ENCODE results near the gene ACOT11. TPM values are rescaled to one million over a fixed set of nuclear protein-coding genes. Genes with fewer than 3 reads are reported as not detected.

ACOT11 gene
- total RNA-seq, 1 donor from 2014 or later: 0.51 TPM

DNA sequence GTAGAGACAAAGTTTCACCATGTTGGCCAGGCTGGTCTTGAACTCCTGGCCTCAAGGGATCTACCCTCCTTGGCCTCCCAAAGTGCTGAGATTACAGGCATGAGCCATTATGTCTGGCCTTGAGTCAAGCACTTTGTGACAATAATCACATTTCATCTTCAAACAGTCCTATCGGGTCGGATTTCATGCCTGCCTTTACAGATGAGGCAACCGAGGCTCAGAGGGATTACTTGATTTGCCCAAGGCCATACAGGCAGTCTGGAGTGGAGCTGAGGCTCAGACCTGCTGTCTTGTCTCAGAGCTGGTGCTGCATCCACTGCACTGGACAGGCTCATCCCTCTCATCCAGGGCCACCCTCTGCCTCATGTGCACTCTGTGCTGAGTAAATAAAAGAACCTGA is 48.7 kb downstream of the ACOT11 start:
- Histone ChIP-seq H3K4me2 (no peak overlapping the region), H2AFZ (replicated peaks) (no peak overlapping the region), H3K36me3 (no peaks in the 10 kb centered on the region), H3K4me3 (no peak overlapping the region), H3K27me3 (no peaks in the 10 kb centered on the region), H3K4me1 (no peaks in the 10 kb centered on the region), H4K20me1 (ENCODE audit: low read depth) (no peaks in the 10 kb centered on the region), H3F3A (ENCODE audit: low read depth) (no peaks in the 10 kb centered on the region), H3K79me2 (ENCODE audit: low read depth) (no peaks in the 10 kb centered on the region), H3K9me3 (ENCODE audit: low read depth) (no peaks in the 10 kb centered on the region), H3K27ac (no peak overlapping the region), H3K9ac (no peak overlapping the region)
- no peaks in the 10 kb centered on the region for H3K36me3 Mint-ChIP-seq
- H3K27me3 Mint-ChIP-seq (ENCODE audit: insufficient read depth, low read depth): peaks cover 3% of the 10 kb centered on the region
- H3K27ac Mint-ChIP-seq: no peak overlapping the region
- H3K9me3 Mint-ChIP-seq: no peaks in the 10 kb centered on the region
- DNase-seq (ENCODE audit: low spot score): no peak
- no peak overlapping the region for H3K4me3 Mint-ChIP-seq
- peaks cover 18% of the 10 kb centered on the region for H3K4me1 Mint-ChIP-seq
- TF ChIP-seq EZH2phosphoT487 (IDR thresholded peaks at IDR 0.05) (no peak), EZH2 (IDR thresholded peaks at IDR 0.05) (no peak)
- TF ChIP-seq, protein P1, sequence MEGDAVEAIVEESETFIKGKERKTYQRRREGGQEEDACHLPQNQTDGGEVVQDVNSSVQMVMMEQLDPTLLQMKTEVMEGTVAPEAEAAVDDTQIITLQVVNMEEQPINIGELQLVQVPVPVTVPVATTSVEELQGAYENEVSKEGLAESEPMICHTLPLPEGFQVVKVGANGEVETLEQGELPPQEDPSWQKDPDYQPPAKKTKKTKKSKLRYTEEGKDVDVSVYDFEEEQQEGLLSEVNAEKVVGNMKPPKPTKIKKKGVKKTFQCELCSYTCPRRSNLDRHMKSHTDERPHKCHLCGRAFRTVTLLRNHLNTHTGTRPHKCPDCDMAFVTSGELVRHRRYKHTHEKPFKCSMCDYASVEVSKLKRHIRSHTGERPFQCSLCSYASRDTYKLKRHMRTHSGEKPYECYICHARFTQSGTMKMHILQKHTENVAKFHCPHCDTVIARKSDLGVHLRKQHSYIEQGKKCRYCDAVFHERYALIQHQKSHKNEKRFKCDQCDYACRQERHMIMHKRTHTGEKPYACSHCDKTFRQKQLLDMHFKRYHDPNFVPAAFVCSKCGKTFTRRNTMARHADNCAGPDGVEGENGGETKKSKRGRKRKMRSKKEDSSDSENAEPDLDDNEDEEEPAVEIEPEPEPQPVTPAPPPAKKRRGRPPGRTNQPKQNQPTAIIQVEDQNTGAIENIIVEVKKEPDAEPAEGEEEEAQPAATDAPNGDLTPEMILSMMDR (IDR thresholded peaks at IDR 0.05): no peak

DNA sequence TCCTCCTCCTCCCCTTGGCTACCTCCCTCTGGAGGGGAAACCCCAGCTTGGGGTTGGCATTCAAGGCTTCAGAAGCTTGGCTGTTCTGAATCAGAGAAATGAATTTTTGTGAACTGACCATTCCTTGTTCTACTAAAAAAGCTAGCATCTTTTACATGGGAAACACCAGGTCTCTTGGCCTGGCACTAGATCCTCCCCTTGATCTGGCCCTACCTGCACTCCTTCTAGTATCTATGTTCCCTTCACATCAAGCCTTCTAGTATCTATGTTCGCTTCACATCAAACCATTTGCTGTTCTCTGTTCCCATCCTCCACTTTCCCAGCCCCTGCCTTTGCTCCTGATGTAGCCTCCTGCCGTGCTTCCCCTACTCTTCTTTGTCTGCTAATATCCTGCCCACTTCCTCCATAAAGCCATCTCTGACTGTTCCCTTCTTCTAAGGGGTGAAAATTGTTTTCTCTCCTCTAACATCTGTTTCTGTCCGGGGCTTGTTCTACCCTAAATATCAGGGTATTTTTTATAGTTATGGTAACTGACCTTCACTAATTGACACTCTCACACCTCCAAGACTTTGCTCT is 49.5 kb downstream of the ACOT11 start:
- peaks cover 3% of the 10 kb centered on the region for H3K27me3 Mint-ChIP-seq (ENCODE audit: insufficient read depth, low read depth)
- Histone ChIP-seq H3K4me1 (no peaks in the 10 kb centered on the region), H3K36me3 (no peaks in the 10 kb centered on the region), H3K9me3 (ENCODE audit: low read depth) (no peaks in the 10 kb centered on the region), H3K4me3 (no peak overlapping the region), H4K20me1 (ENCODE audit: low read depth) (no peaks in the 10 kb centered on the region), H3K79me2 (ENCODE audit: low read depth) (no peaks in the 10 kb centered on the region), H3K4me2 (no peak overlapping the region), H3K27ac (no peak overlapping the region), H2AFZ (replicated peaks) (no peak overlapping the region), H3K9ac (no peak overlapping the region), H3K27me3 (no peaks in the 10 kb centered on the region), H3F3A (ENCODE audit: low read depth) (no peaks in the 10 kb centered on the region)
- peak overlapping the region; percentile 4 for H3K27ac Mint-ChIP-seq
- H3K4me3 Mint-ChIP-seq: no peak overlapping the region
- TF ChIP-seq EZH2phosphoT487 (IDR thresholded peaks at IDR 0.05): no peak
- no peak for TF ChIP-seq EZH2 (IDR thresholded peaks at IDR 0.05)
- TF ChIP-seq, protein P1 (IDR thresholded peaks at IDR 0.05): no peak
- DNase-seq (ENCODE audit: low spot score): no peak
- peaks cover 22% of the 10 kb centered on the region for H3K4me1 Mint-ChIP-seq
- H3K9me3 Mint-ChIP-seq: no peaks in the 10 kb centered on the region
- no peaks in the 10 kb centered on the region for H3K36me3 Mint-ChIP-seq

DNA sequence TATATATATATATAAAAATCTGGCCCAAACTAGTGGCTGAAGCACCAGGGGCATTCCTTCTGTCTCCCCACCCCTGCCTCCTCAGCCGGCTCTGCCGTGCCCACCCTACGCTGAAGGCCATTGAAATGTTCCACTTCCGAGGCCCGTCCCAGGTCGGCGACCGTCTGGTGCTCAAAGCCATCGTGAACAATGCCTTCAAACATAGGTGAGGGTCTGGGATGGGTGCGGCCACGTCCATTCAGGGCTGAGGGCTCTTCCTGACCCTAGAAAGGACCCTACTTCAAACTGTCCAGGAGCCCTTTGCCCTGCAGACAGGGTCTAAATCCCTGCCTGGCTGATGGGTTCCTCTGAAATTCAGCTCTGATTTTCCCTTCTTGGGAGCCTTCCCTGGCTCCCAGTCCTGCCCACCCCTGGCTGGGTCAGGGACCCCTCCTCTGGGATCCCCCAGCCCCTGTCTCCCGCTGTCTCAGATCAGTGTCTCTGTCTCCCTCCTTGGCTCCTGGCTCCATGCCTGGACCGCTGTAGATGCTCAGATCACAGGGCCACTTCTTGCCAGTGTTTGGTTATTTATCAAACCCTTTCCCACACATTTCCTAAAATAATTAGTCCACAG is 51.3 kb downstream of the ACOT11 start:
- Histone ChIP-seq H3K4me2 (no peak overlapping the region), H3K4me1 (no peaks in the 10 kb centered on the region), H3K27me3 (no peaks in the 10 kb centered on the region), H3F3A (ENCODE audit: low read depth) (no peaks in the 10 kb centered on the region), H3K36me3 (no peaks in the 10 kb centered on the region), H3K79me2 (ENCODE audit: low read depth) (no peaks in the 10 kb centered on the region), H2AFZ (replicated peaks) (no peak overlapping the region), H3K9ac (no peak overlapping the region), H3K9me3 (ENCODE audit: low read depth) (no peaks in the 10 kb centered on the region), H4K20me1 (ENCODE audit: low read depth) (no peaks in the 10 kb centered on the region), H3K27ac (no peak overlapping the region), H3K4me3 (no peak overlapping the region)
- TF ChIP-seq, protein P1 (IDR thresholded peaks at IDR 0.05): no peak
- TF ChIP-seq EZH2phosphoT487 (IDR thresholded peaks at IDR 0.05) (no peak), EZH2 (IDR thresholded peaks at IDR 0.05) (no peak)
- Mint-ChIP-seq H3K27me3 (ENCODE audit: insufficient read depth, low read depth) (peaks cover 2% of the 10 kb centered on the region), H3K4me1 (peaks cover 25% of the 10 kb centered on the region), H3K9me3 (no peaks in the 10 kb centered on the region), H3K36me3 (no peaks in the 10 kb centered on the region), H3K27ac (no peak overlapping the region), H3K4me3 (no peak overlapping the region)
- no peak for DNase-seq (ENCODE audit: low spot score)

All from neural progenitor cell (in vitro differentiated cells).